Fibroblast of upper back skin (primary cell): Measurements from ENCODE around the gene PARD3.
A peak's percentile ranks its signal among the peaks of the same experiment; 100 is the strongest.
"Not testable (repeated sequence)": the region's sequence is repeated elsewhere in the genome, so short reads cannot be mapped to it uniquely, and the experiment has no call there.

Source experiments
- DNase-seq: peaks from one replicate; pipeline ENCODE4 v3.0.0-alpha.2; 2013

PARD3 gene

GRCh38 chr10:34815185-34816084 is at the start of gene PARD3:
Gene PARD3, minus strand, starts transcription at chr10:34815296. Its CDS starts 301 bp downstream, at chr10:34814995.
- peak; percentile 53 for DNase-seq

- no peak for DNase-seq
Measured at GRCh38 chr10:34864149-34865067, 49.3 kb upstream of the PARD3 start.

GRCh38 chr10:34862892-34863291 is 47.8 kb upstream of the PARD3 start:
- DNase-seq, result no peak

- no peak for DNase-seq
Measured at GRCh38 chr10:34861293-34862021, 46.4 kb upstream of the PARD3 start.

- DNase-seq, result peak; percentile 36
Measured at GRCh38 chr10:34859170-34859569, 44.1 kb upstream of the PARD3 start.

GRCh38 chr10:34858003-34858402 is 42.9 kb upstream of the PARD3 start:
- no peak for DNase-seq

- peak; percentile 27 for DNase-seq
Measured at GRCh38 chr10:34854147-34854601, 39.1 kb upstream of the PARD3 start.

- DNase-seq, result no peak
Measured at GRCh38 chr10:34853357-34853756, 38.3 kb upstream of the PARD3 start.

- DNase-seq, result no peak
Measured at GRCh38 chr10:34850558-34850957, 35.5 kb upstream of the PARD3 start.

GRCh38 chr10:34850036-34850435 is 34.9 kb upstream of the PARD3 start:
- DNase-seq, result no peak

- DNase-seq, result no peak
Measured at GRCh38 chr10:34845070-34845469, 30.0 kb upstream of the PARD3 start.

GRCh38 chr10:34844448-34844847 is 29.4 kb upstream of the PARD3 start:
- no peak for DNase-seq

GRCh38 chr10:34843470-34843869 is 28.4 kb upstream of the PARD3 start:
- not testable (repeated sequence) for DNase-seq

GRCh38 chr10:34838366-34838900 is 23.3 kb upstream of the PARD3 start:
- no peak for DNase-seq

GRCh38 chr10:34835908-34836508 is 20.9 kb upstream of the PARD3 start:
- DNase-seq, result no peak

GRCh38 chr10:34834274-34834673 is 19.2 kb upstream of the PARD3 start:
- no peak for DNase-seq

GRCh38 chr10:34830217-34830822 is 15.2 kb upstream of the PARD3 start:
- DNase-seq, result peak; percentile 48

- peak; percentile 64 for DNase-seq
Measured at GRCh38 chr10:34826857-34827766, 12.0 kb upstream of the PARD3 start.

- DNase-seq, result no peak
Measured at GRCh38 chr10:34826221-34826620, 11.1 kb upstream of the PARD3 start.

GRCh38 chr10:34825414-34825813 is 10.3 kb upstream of the PARD3 start:
- DNase-seq, result no peak
